Middle frontal gyrus (tissue), 1 donor: ENCODE results near the gene RAB37.

Source experiments
- DNase-seq: peaks from one replicate; pipeline ENCODE4 v3.0.0-alpha.2; 2015; ENCODE audit warnings: low spot score; ENCODE audit errors: extremely low spot score

The RAB37 gene

GRCh38 chr17:74776990-74777389 is 39.9 kb downstream of the RAB37 start:
- DNase-seq, result no peak

GRCh38 chr17:74777901-74778515 is 41.0 kb downstream of the RAB37 start:
- DNase-seq, result no peak

- no peak for DNase-seq
Measured at GRCh38 chr17:74778960-74779359, 41.9 kb downstream of the RAB37 start.

DNA sequence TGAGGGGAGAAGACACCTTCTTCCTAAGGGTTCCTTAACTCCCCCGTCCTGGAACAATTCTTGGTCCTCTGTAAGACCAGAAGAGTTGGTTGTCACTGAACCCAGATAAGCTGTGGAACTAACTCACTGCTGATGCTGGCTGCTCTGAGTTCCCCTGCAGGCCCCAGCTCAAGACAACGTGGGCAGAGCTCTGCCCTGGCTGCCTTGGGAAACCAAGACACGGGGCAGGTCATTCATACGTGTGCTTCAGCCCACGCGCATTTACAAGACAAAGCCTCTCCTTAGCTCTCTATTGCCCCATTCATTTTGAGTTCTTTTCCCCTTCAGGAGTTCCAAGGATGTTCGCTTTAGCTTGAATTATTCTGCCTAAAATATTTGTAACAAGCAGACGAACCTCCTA is 42.4 kb downstream of the RAB37 start:
- DNase-seq, result no peak

GRCh38 chr17:74779948-74780400 is 42.9 kb downstream of the RAB37 start:
- no peak for DNase-seq

GRCh38 chr17:74780443-74781238 is 43.6 kb downstream of the RAB37 start:
- no peak for DNase-seq

GRCh38 chr17:74782571-74782970 is 45.5 kb downstream of the RAB37 start:
- no peak for DNase-seq

GRCh38 chr17:74784125-74784810 is 47.2 kb downstream of the RAB37 start:
- no peak for DNase-seq

DNA sequence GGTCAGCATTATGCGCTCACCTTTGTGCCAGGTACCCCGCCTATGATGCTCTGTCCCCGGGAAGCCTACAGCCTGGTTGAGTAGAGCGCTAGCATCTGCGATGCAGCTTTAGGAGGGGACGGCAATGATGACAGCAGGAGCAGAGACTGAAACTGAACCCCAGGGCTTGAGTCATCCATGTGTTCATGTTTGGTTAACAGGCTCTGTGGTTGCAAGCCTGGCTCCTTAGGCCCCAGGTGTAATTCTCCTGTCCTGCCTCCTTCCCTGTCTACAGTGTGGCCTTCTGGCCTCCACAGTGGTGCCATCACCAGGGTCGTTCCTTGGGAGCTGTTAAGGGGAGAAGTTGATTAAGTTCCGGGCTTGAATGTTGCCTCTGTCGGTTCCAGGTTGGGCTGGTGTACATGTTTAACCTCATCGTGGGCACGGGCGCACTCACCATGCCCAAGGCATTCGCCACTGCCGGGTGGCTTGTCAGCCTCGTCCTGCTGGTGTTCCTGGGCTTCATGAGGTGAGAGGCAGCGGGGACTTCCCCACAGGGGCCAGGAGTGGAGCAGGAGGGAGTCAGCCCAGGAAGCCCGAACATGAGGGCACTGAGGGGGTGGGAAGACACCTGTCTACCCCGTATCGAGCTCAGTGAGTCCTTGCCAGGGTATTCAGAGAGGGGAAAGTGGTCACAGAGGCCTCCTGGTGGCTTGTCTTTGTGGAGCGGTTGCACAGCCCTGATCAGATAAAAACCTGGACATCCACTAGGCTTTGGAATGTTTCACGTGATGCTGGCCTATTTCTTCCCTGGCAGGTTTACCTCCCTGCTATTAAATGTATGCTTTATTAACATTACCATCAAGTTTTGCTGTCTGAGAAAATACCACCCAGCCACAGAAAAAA is 48.3 kb downstream of the RAB37 start:
- DNase-seq, result no peak

- no peak for DNase-seq
Measured at GRCh38 chr17:74785981-74786360, 48.9 kb downstream of the RAB37 start.

DNA sequence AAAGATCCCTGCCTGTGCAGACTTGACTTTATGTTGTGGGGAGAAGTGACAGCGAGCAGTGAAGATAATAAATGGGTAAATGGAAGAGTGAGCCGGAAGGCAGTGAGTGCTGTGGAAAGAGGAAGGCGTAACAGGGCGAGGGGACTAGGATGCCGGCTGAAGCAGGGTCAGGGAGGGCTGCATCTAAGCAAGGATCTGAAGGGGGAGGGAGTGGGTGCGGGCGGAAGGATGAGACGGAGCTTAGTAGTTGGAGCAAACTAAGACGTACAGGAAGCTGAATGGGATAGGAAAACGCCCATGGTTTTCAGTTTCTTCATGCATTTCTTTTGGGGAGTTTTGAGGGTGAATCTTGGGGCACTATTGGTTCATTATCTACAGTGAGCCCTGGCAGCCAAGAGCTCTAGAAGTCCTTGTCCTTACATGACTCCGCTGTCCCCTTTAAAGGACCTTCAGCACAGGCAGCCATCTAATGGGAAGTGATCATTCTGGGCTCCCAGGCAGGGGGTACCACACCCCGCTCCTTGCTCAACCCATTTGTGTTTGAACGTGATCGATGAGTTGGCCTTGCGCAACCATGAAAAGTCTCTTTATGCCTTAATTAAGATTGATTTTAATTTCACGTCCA is 49.5 kb downstream of the RAB37 start:
- no peak for DNase-seq

DNA sequence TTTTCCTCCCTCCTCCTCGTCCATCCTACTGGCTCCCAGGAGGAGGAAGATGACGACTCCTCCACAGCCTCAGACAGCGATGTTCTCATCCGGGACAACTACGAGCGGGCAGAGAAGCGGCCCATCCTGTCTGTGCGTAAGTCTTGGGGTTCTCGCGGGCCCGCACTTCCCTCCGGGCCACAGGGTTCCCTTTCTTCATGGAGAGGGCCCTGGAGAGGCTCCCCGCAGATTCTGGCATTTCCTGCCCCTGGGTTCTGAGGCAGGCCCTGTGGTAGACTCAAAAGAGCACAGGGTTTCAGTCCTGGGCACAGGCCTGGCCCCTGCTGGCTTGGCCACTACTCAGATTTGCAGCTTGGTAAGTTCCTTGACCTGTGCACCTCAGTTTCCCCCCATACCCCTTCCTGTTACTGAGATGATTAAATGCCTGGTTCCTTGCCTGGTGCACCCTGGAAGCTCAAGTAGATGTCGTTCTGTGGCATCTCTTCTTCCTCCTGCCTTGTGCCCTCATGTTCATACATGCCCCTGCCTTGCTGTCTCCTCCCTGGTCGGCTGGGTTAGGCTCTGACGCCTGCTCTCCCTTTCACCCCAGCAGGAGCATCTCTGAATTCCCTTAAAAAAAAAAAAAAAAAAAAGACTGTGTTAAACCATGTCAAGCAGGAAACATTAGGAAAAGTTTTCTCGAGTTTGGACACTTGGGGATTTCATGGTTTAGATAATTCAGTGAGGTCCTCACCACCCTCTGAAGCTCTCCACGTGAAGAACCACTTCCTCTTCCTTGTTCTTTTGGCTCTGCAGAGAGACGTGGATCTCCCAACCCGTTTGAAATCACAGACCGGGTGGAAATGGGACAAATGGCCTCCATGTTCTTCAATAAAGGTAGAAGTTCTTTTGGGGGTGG is 53.4 kb downstream of the RAB37 start:
- DNase-seq, result no peak

GRCh38 chr17:74792586-74793105 is 55.6 kb downstream of the RAB37 start:
- no peak for DNase-seq

GRCh38 chr17:74795327-74796020 is 58.4 kb downstream of the RAB37 start:
- DNase-seq, result no peak

GRCh38 chr17:74796211-74796610 is 59.2 kb downstream of the RAB37 start:
- no peak for DNase-seq

GRCh38 chr17:74796866-74797265 is 59.8 kb downstream of the RAB37 start:
- no peak for DNase-seq
